ENCODE results near the gene TAF11L13.

- TF ChIP-seq MAX (CRISPR knock-in tag; IDR thresholded peaks at IDR 0.05) (no peak), NR1H2 (CRISPR knock-in tag; IDR thresholded peaks at IDR 0.05) (no peak)
Measured at GRCh38 chr5:17604951-17605350, 26.9 kb upstream of the TAF11L13 start.
